AG08396 (cell line): ENCODE measurements around the gene SEC61G.

ENCODE experiments used
- DNase-seq: peaks from one replicate; pipeline ENCODE4 v3.0.0; 2012; ENCODE audit warnings: low spot score, mixed read lengths

SEC61G gene

GRCh38 chr7:54764861-54765260 is 5.8 kb upstream of the SEC61G start:
- DNase-seq = no peak

- no peak for DNase-seq
Measured at GRCh38 chr7:54757711-54758110, 1.3 kb downstream of the SEC61G start.

GRCh38 chr7:54749200-54749599 is 9.8 kb downstream of the SEC61G start:
- no peak for DNase-seq

DNA sequence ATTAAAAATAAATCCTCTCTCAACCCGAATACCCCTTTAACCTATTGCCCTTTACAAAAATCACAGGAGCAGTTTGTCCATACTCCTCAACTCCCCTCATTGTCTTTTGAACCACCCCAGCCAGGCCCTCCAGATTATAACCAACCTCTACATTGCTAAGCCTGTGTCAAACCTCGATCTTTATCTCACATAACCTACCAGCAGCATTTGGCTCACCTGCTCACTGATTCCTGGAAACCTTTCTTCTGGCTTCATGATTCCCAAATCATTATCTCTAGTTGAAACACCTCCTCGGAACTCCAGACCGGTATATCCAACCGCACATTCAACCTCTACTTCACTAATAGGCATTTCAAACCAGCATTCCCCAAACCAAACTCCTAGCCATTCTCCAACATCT is 11.8 kb downstream of the SEC61G start:
- DNase-seq = no peak

DNA sequence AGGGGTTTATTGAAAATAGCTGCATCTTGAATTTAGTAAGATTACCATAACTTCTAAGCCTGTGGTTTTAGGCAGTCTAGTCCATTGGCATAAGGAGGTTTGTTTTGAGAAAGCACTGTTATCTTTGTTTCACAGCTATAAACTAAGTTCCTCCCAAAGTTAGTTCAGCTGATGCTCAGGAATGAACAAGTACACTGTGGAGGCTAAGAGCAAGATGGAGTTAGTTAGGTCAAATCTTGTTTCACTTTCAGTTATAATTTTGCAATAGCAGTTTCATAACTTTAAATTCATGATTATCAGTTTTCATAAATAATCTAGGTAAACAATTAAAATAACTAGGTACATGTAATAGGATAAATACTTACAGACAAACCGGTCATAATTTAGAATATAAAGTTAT is 15.4 kb downstream of the SEC61G start:
- DNase-seq = no peak

DNA sequence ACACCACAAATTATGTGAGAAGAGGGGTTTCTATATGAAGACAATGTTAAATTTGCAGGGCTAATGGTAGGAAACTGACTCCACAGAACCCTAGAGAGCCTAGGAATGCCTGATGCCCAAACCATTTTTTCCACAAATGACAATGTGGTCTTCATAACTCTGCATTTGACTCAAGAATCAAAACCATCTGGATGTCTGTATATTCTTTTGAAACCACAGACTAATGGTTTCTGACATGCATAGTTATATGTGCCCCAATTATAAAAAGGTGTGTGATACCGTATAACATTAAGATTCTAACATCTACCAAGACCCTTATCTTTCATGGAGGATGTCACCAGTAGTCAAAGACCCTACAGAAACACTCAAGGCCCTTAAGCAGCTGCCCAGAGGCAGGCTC is 20.3 kb downstream of the SEC61G start:
- DNase-seq = no peak

DNA sequence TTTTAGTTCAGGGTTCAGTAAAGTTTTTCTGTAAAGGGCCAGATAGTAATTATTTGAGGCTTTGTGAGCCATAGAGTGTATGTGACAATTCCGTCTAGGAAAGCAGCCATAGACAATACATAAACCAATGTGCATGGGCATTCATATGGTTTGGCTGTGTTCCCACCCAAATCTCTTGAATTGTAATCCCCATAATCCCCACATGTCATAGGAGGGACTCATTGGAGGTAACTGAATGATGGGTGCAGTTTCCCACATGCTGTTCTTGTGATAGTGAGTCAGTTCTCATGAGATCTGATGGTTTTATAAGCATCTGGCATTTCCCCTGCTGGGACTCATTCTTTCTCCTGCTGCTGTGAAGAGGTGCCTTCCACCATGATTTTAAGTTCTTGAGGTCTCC is 29.9 kb downstream of the SEC61G start:
- no peak for DNase-seq

- DNase-seq = no peak
Measured at GRCh38 chr7:54728411-54728810, 30.6 kb downstream of the SEC61G start.

DNA sequence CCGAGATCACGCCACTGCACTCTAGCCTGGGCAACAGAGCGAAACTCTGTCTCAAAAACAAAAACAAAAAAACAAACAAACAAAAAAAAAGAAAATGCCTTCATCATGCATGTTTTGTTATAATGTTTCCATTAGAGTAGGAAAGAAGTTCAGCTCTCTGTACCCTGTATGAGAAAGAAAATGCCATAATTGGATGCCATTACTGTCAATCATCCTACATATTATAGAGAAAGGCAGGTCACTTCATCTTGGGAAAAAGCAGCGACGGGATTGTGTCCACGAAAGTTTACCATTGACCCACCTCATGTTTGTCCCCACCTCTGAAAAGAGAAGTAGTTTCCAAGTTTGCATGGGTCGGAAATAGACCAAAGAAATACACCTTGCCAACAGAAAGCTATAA is 33.8 kb downstream of the SEC61G start:
- DNase-seq = no peak

- DNase-seq = no peak
Measured at GRCh38 chr7:54722502-54722901, 36.5 kb downstream of the SEC61G start.

- no peak for DNase-seq
Measured at GRCh38 chr7:54722026-54722425, 37.0 kb downstream of the SEC61G start.

DNA sequence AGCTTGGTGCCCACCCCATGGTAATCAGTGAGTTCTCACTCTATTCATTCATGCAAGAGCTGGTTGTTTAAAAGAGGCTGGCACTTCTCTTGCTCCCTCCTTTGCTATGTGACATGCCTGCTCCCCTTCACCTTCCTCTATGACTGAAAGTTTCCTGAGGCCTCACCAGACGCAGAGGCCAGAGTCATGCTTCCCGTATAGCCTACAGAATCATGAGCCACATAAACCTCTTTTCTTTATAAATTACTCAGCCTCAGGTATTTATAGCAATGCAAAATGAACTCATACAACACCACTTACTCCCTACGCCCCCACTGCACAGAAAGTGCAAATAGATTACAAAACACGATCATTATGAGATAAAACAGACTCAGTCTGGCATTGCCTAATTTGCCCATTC is 39.0 kb downstream of the SEC61G start:
- DNase-seq = no peak

DNA sequence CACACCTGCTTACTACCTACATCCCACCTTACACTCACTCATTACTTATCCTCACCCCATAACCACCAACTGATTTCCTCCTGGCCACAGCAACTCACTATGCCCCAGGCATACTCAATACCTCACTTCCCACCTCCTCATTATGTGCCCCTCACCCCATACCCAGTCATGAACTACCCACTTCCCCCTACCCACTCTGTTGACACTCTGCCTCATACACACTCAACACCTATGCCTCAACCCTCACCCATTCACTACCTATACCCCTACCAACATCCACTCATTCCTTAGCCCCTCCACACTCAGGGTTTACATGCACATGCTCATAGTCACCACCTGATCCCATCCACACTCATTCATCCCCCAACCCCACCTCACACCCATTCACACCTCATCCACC is 39.6 kb downstream of the SEC61G start:
- no peak for DNase-seq

- no peak for DNase-seq
Measured at GRCh38 chr7:54712820-54713219, 46.2 kb downstream of the SEC61G start.

- DNase-seq = no peak
Measured at GRCh38 chr7:54711900-54712595, 47.0 kb downstream of the SEC61G start.

DNA sequence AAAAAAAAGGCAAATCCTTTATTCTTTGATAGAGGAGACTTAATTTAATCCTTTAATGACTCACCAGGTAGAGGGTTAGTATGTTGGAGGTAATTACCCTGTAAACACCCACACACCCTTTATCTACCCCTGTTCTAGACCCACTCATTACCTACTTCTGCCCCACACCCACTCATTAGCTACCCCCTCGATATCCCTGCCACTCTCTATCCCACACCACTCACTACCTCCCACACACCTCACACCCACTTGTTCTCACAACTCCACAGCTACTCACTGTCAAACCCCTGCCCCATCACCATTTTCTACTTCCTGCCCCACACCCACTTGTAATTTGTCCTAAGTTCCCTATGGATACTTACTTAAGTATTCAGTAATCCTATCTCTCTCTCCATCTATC is 49.7 kb downstream of the SEC61G start:
- DNase-seq = no peak

GRCh38 chr7:54705436-54705835 is 53.6 kb downstream of the SEC61G start:
- peak; percentile 25 for DNase-seq

DNA sequence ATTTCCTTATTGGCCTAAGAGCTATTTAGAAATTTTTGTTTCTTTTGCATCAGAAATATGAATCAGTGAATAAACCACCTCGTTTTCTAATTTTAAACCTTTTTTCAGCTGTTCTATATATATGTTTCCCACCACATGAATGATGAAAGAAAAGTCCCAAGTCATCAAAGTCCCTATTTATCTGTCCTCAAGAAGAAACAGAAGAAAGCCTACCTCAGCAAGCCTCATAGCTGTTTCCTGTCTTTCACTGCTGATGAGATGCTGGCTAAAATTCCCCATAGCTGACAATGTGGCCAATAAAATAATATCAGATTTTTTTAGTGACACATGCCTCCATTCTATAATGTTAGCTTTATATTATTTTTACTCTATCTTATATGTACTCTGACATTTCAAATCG is 54.2 kb downstream of the SEC61G start:
- DNase-seq = no peak
